HuH-7 (cell line): ENCODE results near the gene RAB11FIP5.
"Not testable (repeated sequence)": the region's sequence is repeated elsewhere in the genome, so short reads cannot be mapped to it uniquely, and the experiment has no call there.

ENCODE experiments used
- DNase-seq: peaks from one replicate; pipeline ENCODE4 v3.0.0; 2011; ENCODE audit warnings: low spot score

RAB11FIP5 gene

DNA sequence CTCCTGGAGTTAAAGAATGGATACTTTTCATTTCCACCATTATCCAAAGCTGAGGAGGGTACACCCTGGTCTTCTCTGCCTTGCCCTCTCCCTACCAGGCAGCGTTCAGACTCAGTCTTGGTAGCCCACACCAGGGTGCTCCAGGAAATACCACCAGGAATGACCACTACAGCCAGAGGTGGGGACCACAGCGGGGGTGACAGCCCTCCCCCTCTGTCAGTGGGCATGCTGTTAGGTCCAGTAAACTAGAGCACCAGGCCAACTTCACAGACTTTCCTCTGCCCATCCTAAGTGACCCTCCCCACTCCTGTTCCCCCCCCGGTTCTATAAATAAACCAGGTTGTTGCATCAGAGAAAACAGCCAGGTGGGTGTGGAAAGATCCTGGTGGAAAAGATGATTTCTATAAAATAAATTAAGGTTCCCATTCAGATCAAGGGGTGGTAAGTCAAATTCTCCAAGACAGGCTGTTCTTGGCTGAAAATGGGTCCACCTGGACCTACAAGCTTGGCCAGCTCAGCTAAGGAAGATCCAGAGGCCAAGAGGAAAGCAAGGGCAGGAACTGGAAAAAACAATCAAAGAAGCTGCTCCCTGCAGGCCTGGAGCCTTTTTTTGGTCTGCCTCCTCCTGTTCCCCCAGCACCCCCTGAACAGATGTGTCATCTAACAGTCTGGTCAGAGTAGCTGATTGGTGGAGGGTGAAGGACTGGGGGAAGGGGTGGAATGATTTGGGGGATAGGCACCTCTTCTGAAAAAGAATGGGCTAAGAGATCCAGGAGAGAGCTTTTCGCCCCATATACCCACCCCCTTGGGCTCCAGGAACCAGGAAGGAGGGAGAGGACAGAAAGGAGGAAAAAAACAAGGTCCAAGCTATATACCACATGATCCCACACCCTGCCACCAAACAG lies 2.3 kb downstream of the RAB11FIP5 start:
- no peak for DNase-seq

DNA sequence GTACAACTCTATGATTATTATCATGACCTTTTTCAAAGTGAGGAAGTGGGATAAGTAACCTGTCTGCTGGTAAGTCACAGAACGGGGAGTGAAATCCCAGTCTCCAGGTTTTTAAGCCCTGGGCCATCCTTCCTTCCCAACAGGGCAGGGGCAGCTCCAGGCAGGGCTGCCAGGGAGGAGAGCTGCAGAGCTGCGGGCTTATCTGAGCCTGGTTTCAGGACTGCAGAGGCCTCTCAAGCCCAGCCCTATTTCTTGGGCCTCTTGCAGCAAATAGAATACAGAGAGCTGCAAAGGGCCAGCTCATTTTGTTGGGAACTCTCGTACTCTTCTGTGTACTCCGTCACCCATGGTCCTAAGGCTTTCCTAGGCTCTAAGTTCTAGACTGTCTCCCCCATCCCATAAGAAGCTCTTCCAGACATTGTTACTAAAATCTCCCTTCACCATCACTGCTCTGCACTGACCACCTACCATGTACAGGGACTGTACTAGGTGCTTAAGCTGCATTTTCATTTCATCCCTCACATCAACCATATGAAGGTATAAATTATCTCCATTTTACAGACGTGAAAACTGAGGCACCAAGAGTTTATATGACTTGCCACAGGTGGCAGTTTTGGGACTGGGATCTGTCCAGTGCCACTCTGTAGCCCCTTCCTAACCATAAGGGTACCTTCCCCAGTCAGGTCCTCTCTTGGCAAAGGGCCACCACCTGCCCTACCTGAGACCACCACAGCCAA lies 3.1 kb downstream of the RAB11FIP5 start:
- no peak for DNase-seq

DNA sequence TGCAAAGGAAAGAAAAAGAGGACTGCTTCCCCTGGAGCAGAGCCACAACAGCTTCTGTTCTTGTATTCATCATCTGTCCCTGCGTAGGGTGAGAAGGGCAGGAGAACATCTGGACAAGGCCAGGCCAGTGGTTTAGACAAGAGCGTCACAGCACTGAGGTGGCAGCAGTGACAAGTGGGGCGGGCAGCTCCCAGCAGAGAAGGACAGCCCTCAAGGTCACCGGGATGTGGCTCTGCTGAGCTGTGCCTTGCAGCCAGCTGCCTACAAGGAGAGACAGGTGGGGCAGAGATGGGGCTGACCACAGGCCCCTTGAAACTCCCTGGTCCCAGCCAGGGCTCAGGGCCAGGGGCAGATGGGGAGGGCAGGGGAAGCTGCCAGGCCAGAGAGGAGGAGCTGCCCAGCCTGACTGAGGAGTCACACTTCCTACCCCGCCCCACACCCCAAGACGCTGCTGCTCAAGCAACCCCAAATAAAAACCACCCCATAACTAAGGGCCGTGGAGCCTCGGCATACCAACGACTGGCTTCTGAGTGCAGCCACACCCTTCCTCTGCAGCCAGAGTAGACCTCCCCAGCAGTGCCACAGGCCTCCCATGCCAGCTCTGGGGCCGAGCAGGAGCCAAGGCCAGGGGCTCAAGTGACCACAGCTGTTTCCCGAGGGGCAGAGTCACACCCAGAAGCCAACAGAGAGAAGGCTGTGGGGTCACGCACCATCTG lies 5.4 kb downstream of the RAB11FIP5 start:
- no peak for DNase-seq

DNA sequence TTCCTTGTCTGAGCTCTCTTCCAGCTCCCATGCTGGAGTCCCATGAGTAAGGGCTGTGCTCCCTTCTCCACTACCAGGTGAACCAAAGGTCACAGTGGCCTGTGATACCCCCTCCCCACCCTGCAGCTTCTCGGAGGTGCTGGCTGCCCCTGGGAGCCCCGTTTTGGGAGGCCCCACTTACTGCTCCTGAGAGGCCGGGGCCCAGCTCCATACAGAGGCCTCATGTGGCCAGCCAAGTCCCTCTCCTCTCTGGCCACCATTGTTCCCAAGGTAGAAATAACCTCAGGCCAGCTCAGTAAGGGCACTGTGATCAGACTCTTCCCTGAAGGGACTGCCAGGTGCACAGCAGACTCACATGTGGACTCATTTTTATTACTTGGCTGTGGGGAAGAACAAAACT lies 6.0 kb downstream of the RAB11FIP5 start:
- no peak for DNase-seq

DNA sequence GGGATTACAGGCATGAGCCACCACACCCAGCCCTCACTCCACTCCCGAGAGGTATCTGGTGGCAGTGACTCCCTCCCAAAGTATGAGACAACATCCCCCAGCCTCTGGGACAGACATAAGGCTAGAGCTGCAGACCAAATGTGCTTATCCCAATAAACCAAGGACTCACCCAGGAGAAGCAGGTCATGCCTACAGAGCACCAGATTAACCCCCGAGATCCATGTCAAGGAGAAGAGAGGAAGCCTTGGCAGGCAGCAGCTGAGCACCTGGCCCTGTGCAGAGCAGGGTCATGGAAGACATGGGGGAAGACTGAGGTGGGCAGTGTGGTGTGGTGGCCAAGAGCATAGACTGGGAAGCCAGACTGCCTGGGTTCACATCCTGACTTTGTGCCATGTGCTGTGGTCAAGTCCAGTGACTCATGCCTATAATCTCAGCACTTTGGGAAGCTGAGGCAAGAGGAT lies 7.2 kb downstream of the RAB11FIP5 start:
- DNase-seq = no peak

DNA sequence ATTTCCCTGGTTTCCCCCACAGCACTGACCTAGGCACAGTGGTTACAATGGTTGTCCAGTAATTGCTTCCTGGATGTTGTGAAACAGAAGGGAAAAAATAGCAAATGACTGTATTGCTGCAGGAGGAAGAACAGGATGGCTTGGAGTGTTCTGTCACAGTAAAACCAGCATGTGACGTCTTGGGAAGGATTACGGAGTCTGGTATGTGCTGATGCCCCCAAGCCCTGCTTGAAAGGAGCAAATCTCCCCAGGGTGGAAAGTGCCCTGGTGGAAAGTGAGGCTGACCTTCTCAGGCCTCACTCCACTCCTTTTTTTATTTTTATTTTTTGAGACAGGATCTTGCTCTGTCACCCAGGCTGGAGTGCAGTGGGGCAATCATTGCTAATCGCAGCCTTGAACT lies 7.8 kb downstream of the RAB11FIP5 start:
- DNase-seq = no peak

DNA sequence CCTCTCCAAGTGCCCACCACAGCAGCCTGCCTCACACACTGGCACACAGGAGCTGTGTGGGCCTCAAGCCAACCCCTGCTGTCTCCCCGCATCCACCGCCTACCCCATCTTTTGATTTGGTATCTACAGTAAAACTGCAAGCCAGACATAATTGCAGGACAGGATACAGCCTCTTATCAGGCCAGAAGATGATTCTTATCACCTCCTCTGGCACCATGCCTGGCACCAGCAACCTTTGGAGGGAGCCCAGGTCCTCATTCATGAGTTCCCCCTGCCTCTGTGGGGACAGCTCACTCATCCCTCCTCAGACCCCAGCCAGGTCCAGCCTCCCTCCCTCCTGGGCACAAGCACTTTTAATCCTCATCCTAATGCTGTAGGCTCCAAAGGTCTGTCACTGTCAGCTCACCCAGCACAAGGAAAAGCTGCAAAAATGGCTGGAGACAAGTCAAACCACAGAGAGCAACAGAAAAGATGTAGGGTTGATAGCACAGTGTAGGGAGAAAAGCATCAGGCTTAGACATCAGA lies 9.7 kb downstream of the RAB11FIP5 start:
- DNase-seq = no peak

DNA sequence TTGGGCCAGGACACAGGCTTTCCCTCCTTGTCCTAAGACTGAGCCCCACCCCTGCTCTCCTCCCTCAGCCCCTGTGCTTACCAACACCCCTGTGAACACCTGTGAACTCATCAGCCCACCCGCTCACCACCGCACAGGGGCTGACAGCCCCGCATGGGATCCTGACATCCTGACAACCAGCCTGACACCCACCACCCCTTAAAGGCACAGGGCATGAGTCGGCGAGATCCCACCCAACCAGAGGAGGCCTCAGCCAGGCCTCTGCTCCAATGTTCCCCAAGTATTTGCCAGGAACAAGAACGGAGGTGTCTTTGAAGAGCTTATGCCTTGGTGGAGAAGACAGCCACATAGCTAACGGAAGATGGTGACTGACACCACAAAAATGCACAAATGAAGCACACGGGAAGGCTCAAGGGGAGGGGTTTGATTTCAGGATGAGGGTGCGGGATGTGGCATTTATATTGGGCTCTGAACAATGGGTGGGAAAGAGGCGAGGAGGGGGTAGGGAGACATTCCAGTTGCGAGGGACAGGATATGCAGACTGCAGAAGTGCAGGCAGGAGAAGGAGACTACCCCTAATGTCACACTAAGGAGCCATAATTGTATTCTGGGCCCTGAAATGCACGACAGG lies 11.0 kb downstream of the RAB11FIP5 start:
- DNase-seq = no peak

DNA sequence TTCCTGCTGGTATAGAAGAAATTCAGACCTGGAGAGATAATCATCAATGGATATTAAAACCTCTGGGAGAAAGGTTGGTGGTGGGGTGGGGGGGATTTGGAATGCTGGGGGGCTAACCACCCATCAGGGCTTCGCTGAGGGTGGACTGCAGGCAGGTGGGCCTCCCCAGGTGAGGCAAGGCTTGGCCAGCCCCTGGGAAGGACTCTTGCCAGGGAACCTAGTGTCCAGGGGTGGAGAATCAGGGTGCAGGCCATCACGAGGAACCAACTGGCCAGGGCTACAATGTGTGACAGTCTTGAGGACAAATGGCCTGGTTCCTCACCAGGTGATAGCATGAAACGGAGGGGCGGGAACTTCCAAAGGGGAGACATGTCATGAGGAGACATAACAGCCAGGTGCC lies 11.8 kb downstream of the RAB11FIP5 start:
- no peak for DNase-seq

DNA sequence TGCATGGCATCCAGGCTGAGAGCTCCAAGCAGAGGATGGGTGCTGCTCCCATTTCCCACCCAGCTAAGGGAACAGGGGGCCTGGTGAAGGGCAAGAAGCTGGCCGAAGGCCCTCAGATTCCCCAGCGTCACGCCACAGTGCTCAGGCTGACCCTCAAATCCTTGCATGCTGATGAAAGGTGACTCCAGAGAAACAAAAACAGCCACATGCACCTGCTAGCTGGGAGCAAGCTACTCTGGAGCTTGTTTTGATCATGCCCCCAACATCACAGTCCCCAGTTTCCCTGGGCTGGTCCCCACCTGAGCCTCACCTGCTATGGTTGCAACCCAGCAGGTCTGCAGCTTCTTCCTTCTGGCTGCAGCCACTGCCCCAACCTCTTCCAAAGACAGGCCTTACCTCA lies 13.3 kb downstream of the RAB11FIP5 start:
- DNase-seq = no peak

DNA sequence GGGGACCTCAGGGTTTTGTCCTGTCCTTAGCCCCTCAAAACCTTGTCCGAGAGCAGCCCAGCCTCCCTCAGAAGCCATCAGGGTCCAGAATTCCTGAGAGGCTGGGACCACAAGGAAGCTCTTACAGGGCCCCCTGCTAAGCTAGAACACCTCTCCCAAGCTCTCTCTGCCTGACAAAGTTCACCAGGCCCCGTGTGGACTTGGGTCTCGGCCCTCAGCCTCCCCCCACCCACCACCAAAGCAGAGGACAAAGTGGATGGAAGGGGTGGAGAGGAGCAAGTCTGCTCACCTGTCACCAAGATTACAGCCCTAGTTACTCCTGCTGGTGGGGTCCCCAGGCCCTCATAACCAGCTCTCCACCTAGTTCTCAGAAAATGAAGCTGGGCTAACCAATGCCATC lies 16.8 kb downstream of the RAB11FIP5 start:
- no peak for DNase-seq

DNA sequence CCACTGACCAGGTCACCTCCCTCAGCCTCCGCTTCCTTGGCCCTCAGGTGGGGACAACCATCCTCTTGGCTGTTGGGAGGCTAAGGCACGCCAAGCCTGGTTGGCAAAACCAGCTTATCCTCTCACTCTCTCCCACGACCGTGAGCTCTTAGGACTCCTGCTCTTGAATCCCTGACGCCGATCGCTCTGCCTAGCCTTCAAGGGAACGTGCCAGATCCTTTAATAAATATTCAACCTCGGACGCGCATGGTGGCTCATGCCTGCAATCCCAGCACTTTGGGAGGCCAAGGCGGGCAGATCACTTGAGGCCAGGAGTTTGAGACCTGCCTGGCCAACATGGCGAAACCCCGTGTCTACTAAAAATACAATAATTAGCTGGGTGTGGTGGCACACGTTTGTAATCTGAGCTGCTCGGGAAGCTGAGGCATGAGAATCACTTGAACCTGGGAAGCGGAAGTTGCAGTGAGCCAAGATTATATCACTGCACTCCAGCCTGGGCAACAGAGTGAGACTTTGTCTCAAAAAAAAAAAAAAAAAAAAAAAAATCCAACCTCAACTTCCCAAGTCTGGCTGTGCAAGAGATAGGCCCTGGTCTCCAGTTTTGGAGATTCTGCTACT lies 19.0 kb downstream of the RAB11FIP5 start:
- not testable (repeated sequence) for DNase-seq

DNA sequence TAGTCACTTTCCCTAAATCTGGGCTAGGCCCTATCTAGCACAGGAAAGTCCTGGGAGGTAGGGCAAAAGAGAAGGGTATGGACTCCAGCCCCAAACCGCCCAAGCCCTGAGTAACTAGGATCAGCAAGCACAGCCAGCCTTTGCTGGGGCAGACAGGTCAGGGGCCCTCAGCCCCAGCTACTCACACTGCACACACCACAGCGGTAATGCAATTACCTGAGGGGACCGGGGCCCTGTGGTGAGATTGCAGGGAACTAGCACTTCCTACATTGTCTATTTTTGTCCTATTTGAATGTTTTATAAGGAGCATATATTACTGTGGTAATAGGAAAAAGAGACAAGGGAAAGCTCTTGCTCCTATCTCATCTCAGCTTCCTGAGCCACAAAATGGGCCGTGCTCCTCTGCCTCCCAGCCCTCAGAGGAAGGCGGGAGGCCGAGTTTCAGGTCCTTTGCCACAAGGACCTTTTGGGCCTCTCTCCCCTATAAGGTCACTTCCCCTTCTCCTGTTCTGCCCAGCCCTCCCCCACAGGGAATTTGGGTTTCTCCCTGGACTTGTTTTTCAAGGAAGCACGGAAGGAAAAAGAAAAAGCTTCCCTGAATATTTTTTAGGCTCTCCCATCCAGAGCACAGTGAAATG lies 20.5 kb downstream of the RAB11FIP5 start:
- DNase-seq = peak; percentile 68

DNA sequence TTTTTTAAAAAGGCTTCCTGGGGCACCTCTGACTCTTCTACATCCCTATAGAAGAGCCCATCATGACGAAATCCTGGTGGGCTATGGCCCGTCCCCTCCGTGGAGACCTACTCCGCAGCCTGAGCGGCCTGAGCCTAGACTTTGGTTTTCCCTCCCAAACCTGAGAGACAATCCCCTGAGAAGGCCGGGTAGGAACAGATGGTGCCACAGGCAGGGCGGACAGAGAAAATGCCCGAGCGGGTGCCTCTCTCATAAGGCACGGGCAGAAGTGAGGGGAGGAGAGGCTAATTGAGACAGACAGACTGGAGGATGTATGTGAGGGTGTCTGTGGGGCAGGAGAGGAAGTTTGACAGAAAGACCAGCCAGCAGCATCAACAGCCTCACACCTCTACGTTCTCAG lies 21.1 kb downstream of the RAB11FIP5 start:
- DNase-seq = no peak

DNA sequence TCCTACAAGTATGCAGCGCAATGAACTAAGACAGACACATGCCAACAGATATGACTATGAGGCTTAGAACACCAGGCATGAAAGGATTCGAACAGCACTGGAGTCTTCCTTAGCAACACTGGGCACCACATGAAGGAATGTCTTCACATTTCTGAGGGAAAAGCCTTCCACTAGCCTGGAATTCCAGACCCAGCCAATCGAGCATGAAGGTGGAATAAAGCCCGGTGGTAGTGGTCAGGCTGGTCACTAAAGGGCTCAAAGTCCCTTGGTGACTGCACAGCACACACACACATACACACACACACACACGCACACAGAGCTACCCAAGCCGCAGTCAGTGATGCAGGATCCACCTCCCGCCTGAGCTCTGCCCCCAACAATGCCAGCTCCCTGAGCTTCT lies 21.6 kb downstream of the RAB11FIP5 start:
- peak; percentile 63 for DNase-seq

DNA sequence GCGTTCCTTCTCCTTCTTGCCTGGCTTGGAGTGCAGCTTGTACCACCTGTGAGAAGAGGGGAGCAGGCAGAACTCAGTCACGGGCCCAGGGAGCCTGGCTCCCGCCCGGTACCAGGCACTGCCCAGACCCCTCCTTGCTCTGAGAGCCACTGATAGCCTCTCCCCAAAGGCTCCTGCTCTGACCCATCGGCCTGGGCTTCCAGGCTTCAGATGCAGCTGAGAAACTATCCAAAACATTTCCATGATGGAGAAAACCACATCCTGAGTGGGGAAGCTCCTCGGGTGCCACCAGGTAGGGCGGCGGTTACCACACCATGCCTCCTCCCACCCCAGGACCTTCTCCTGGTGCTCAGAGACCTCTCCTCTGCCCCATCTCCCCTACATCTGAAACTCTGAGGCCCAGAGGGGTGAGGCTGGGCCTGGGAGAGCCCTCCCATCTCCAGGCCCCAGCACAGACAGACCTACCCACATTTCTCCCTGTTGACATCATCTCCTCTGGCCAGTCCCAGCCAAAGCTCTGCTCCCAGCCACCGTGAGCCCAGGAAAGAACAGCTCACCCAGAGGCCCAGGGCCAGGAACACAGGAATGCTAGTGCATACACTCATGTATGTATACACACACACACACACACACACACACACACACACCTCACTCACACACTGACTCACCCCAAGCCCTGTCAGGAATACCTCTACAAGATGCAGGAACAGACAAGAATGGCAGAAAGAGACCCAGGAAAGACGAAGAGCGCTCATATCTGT lies 23.3 kb downstream of the RAB11FIP5 start:
- no peak for DNase-seq

DNA sequence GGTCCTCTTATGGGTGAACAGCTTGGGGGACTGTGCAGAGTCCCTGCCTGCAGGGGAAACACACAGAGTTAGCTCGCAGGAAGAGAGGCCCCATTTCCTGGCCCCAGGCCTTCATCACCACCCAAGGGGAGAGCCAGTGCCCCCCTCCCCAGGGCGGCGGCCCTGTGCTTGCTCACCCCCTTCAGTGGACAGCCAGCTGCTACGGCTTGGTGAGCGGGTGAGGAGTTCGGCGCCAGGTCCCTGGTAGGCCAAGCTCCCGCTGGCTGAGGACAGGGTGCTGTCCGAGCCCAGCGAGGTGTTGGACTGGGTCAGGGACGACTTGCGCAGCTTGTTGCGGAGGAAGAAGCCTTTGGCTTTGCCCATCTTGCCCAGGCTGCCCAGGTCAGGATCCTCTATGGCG lies 24.0 kb downstream of the RAB11FIP5 start:
- DNase-seq = no peak

DNA sequence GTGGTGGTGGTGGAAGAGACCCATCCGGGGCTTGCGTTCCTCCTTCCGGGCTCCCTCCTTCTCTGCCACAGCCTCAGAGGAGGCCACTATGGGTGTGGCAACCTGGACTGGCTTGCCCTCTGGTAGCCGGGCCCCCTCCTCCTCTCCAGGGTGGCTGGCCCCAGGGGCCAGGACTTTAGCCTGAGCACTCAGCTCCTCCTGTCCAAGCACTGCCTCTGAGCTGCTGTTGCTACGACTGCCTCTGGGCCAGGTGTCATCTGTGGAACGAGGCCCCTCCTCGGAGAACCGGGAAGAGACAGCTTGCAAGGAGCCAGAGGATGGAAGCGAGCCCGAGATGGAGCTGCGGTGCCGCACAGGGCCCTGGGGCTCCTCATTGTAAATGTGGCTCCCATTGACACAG lies 24.5 kb downstream of the RAB11FIP5 start:
- DNase-seq = no peak

DNA sequence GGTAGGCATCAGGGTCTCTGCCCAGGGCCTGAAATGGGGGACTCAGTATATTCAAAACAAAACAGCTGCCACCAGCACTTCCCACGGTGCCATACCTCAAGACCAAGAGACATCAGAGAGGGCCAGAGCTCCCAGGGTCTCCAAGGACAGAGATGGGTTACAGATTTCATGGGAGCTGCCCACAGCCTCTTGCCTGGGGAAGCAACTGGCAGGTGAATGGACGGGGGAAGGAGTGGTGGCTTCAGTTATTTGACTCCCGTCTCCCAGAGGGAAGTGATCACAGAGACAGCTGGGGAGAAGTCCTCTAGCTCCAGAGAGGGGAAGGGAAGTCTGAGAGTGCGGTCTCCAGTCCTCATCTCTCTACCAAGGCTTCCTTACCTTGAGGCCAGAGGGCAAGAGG lies 25.4 kb downstream of the RAB11FIP5 start:
- DNase-seq = no peak

DNA sequence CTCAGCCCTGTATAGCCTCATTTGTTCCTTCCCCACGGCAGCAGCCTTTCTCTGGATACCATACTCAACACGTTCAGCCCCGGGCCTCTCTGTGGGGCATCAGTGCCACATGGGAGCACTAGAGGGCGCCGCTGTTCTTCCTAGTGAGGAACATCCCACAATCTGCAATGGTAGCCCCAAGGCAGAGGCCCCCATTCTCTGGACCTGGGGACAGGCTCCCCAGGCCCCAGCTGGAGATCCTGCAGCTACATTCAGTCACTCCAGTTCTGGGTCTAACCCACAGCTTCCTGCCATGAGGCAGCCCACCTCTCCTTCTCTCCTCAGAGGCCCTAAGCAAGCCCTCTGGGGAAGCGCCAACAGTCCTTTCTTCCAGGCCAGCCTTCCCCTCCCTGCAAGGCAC lies 27.1 kb downstream of the RAB11FIP5 start:
- DNase-seq = peak; percentile 96
